Limb (tissue), 2 donors: ENCODE measurements around the gene HDAC5.

Source experiments
- DNase-seq, 2 donors: peaks; one replicate each; pipeline ENCODE4 v3.0.0-alpha.2; 2016; ENCODE audit errors: extremely low spot score in 2 of 2

Gene HDAC5

GRCh38 chr17:44033861-44034408, 89.5 kb downstream of the HDAC5 start:
- no peak for DNase-seq

GRCh38 chr17:44030482-44030881, 93.0 kb downstream of the HDAC5 start:
- no peak for DNase-seq

GRCh38 chr17:44029736-44030135, 93.7 kb downstream of the HDAC5 start:
- no peak for DNase-seq
